H1 (cell line): ENCODE measurements around the gene IRAK3. TPM values are rescaled to one million over a fixed set of nuclear protein-coding genes. Genes with fewer than 3 reads are reported as not detected.

Source experiments
- CTCF ChIA-PET: fragments of 300-600 bp; sonication (Branson Sonifier 250); formaldehyde crosslinking; loops from one replicate; lab custom pipeline; 2021; ENCODE audit not compliant: partially characterized antibody; lab: Charles Lee
- POLR2A ChIA-PET: fragments of 300-600 bp; sonication (Branson Sonifier 250); formaldehyde crosslinking; loops from one replicate; lab custom pipeline; 2021; ENCODE audit warnings: inconsistent platforms; ENCODE audit not compliant: partially characterized antibody; lab: Charles Lee
- DNase-seq, 2 experiments: peaks; one replicate each; pipeline versions ENCODE4 v3.0.0 to v3.0.0-alpha.2; 2010 to 2022; ENCODE audit warnings: low spot score in 2 of 2, low read depth in 1 of 2, mixed read lengths in 1 of 2
- FAIRE-seq: peaks from 2 replicates; lab custom pipeline; 2011; peaks lifted over from hg19 to GRCh38; lab: Jason Lieb, UNC
- H2AFZ ChIP-seq: 2 replicates; pipeline ENCODE4 v1.8.1; 2012; ENCODE audit warnings: low read length, inconsistent platforms
- H2AK5ac ChIP-seq: 2 replicates; pipeline ENCODE4 v1.6.1; 2013; ENCODE audit warnings: low read depth, low read length
- H2BK120ac ChIP-seq: replicated peaks from 2 replicates; pipeline ENCODE3; 2013; ENCODE audit warnings: low read depth, low read length, inconsistent platforms
- H2BK12ac ChIP-seq: 2 replicates; pipeline ENCODE4 v1.6.1; 2013; ENCODE audit warnings: low read depth, low read length
- H2BK15ac ChIP-seq: 2 replicates; pipeline ENCODE4 v1.6.1; 2013; ENCODE audit warnings: low read length
- H2BK20ac ChIP-seq: 2 replicates; pipeline ENCODE4 v1.6.1; 2013; ENCODE audit warnings: low read length
- H2BK5ac ChIP-seq: 2 replicates; pipeline ENCODE4 v1.6.1; 2013; ENCODE audit warnings: low read depth, low read length
- H3K14ac ChIP-seq: 2 replicates; pipeline ENCODE4 v1.6.1; 2013; ENCODE audit warnings: inconsistent platforms; ENCODE audit not compliant: insufficient read length
- H3K18ac ChIP-seq: 2 replicates; pipeline ENCODE4 v1.6.1; 2013; ENCODE audit warnings: low read length; ENCODE audit errors: extremely low read depth
- H3K23ac ChIP-seq: 2 replicates; pipeline ENCODE4 v1.6.1; 2013; ENCODE audit warnings: inconsistent platforms; ENCODE audit not compliant: insufficient read length
- H3K23me2 ChIP-seq: 2 replicates; pipeline ENCODE4 v1.6.1; 2013; ENCODE audit warnings: low read depth, low read length
- H3K27ac ChIP-seq: 2 replicates; pipeline ENCODE4 v1.6.1; 2011; ENCODE audit warnings: low read depth, low read length, inconsistent platforms
- H3K27me3 ChIP-seq, 4 experiments: replicated peaks in 1 of 4; 1 replicate in 1 of 4; 2 replicates in 3 of 4; pipeline versions ENCODE4 v1.6.1 to v1.8.1; 2011 to 2013; ENCODE audit warnings: low read length in 3 of 4, mild to moderate bottlenecking in 3 of 4, inconsistent platforms in 2 of 4, mixed read lengths in 2 of 4, moderate library complexity in 1 of 4; ENCODE audit not compliant: control insufficient read depth in 3 of 4, insufficient read depth in 3 of 4; ENCODE audit errors: extremely low read depth in 1 of 4
- H3K36me3 ChIP-seq, 4 experiments: 2 replicates each; pipeline versions ENCODE4 v1.6.1 to v1.8.1; 2011 to 2013; ENCODE audit warnings: mild to moderate bottlenecking in 4 of 4, low read length in 3 of 4, moderate library complexity in 2 of 4, control low read depth in 1 of 4, inconsistent platforms in 1 of 4; ENCODE audit not compliant: insufficient read depth in 4 of 4, control insufficient read depth in 2 of 4
- H3K4ac ChIP-seq: replicated peaks from 2 replicates; pipeline ENCODE3; 2013; ENCODE audit warnings: low read length, low read depth, mixed read lengths, inconsistent platforms; ENCODE audit not compliant: insufficient read length
- H3K4me1 ChIP-seq, 4 experiments: replicated peaks in 1 of 4; 1 replicate in 1 of 4; 2 replicates in 3 of 4; pipeline versions ENCODE4 v1.6.1 to v1.8.1; 2011 to 2013; ENCODE audit warnings: low read length in 3 of 4, inconsistent platforms in 2 of 4, mixed read lengths in 1 of 4; ENCODE audit not compliant: insufficient read depth in 4 of 4, control insufficient read depth in 3 of 4
- H3K4me2 ChIP-seq, 2 experiments: 2 replicates each; pipeline versions ENCODE4 v1.6.1 to v1.8.1; 2011 to 2013; ENCODE audit warnings: low read depth in 2 of 2, low read length in 2 of 2, control low read depth in 1 of 2, inconsistent platforms in 1 of 2, mild to moderate bottlenecking in 1 of 2; ENCODE audit not compliant: insufficient read depth in 1 of 2
- H3K4me3 ChIP-seq, 4 experiments: fragments of 200-600, 300-600 bp in 1 of 4; sonication (generic), shearing (Covaris generic), sonication (Bioruptor Twin) in 1 of 4; 2 replicates each; pipeline versions ENCODE4 v1.5.1 to v1.8.1; 2011 to 2016; ENCODE audit warnings: low read length in 4 of 4, low read depth in 3 of 4, control low read depth in 2 of 4, inconsistent platforms in 2 of 4, mild to moderate bottlenecking in 2 of 4, mixed read lengths in 1 of 4, moderate library complexity in 1 of 4; ENCODE audit not compliant: insufficient read depth in 2 of 4; ENCODE audit errors: extremely low read depth in 1 of 4
- H3K56ac ChIP-seq: replicated peaks from 2 replicates; pipeline ENCODE3; 2013; ENCODE audit warnings: low read depth, mild to moderate bottlenecking, mixed read lengths, low read length, inconsistent platforms; ENCODE audit not compliant: insufficient read length
- H3K79me1 ChIP-seq: 2 replicates; pipeline ENCODE4 v1.6.1; 2013; ENCODE audit warnings: low read depth, low read length, control low read depth
- H3K79me2 ChIP-seq, 2 experiments: 2 replicates each; pipeline versions ENCODE4 v1.6.1 to v1.8.1; 2012 to 2013; ENCODE audit warnings: low read length in 2 of 2, mild to moderate bottlenecking in 2 of 2, inconsistent platforms in 1 of 2; ENCODE audit not compliant: insufficient read depth in 2 of 2, control insufficient read depth in 1 of 2
- H3K9ac ChIP-seq, 4 experiments: replicated peaks in 1 of 4; 1 replicate in 1 of 4; 2 replicates in 3 of 4; pipeline versions ENCODE4 v1.6.1 to v1.8.1; 2011 to 2013; ENCODE audit warnings: low read depth in 3 of 4, low read length in 3 of 4, control low read depth in 2 of 4, mild to moderate bottlenecking in 2 of 4, moderate library complexity in 2 of 4, inconsistent platforms in 1 of 4; ENCODE audit errors: extremely low read depth in 1 of 4
- H3K9me3 ChIP-seq, 2 experiments: 2 replicates each; pipeline versions ENCODE4 v1.6.1 to v1.8.1; 2012 to 2013; ENCODE audit warnings: mild to moderate bottlenecking in 2 of 2, moderate library complexity in 2 of 2, control low read depth in 1 of 2, inconsistent platforms in 1 of 2, low read depth in 1 of 2, low read length in 1 of 2, mixed read lengths in 1 of 2; ENCODE audit not compliant: insufficient read depth in 2 of 2
- H4K20me1 ChIP-seq, 2 experiments: replicated peaks in 1 of 2; 2 replicates each; pipeline versions ENCODE3 to v1.8.1; 2011 to 2013; ENCODE audit warnings: inconsistent platforms in 2 of 2, low read length in 2 of 2, mild to moderate bottlenecking in 1 of 2; ENCODE audit not compliant: insufficient read depth in 2 of 2, control insufficient read depth in 1 of 2
- H4K5ac ChIP-seq: 2 replicates; pipeline ENCODE4 v1.6.1; 2013; ENCODE audit warnings: low read length, low read depth, mixed read lengths, inconsistent platforms; ENCODE audit not compliant: insufficient read length
- H4K8ac ChIP-seq: 2 replicates; pipeline ENCODE4 v1.8.0; 2013; ENCODE audit warnings: mild to moderate bottlenecking, moderate library complexity, low read length, inconsistent platforms; ENCODE audit not compliant: insufficient read depth; ENCODE audit errors: extremely low read depth
- H4K91ac ChIP-seq: replicated peaks from 2 replicates; pipeline ENCODE3; 2013; ENCODE audit warnings: low read length, mixed read lengths, inconsistent platforms; ENCODE audit not compliant: insufficient read length
- SUZ12 ChIP-seq: fragments of 200-600 bp; sonication (generic); IDR thresholded peaks from 2 replicates; pipeline ENCODE4 v1.6.1; 2012; ENCODE audit warnings: mild to moderate bottlenecking, inconsistent platforms, low read length, moderate library complexity, mixed read lengths
- WGBS, 2 experiments: shearing (Covaris generic) in 1 of 2; methylation state at CpG; one replicate each; pipeline versions ENCODE4 v1.1.6 to v1.1.7; 2013 to 2015; ENCODE audit warnings: low lambda C conversion rate in 2 of 2, mixed read lengths in 2 of 2, inconsistent platforms in 1 of 2, low coverage in 1 of 2, missing lambda C conversion rate in 1 of 2; ENCODE audit not compliant: insufficient replicate concordance in 2 of 2, insufficient coverage in 1 of 2, insufficient read length in 1 of 2; ENCODE audit errors: extremely low coverage in 1 of 2, missing lambda C conversion rate in 1 of 2; 5-methylcytosine and 5-hydroxymethylcytosine counted together
- polyA plus RNA-seq, 7 experiments: library from polyadenylated mRNA; depleted of rRNA in 3 of 7; stranded (reverse) in 5 of 7; unstranded in 2 of 7; fragments of >200 nt in 5 of 7; fragments of 200-250 nt in 2 of 7; gene quantifications; 1 replicate in 5 of 7; 2 replicates in 1 of 7; 4 replicates in 1 of 7; pipeline versions ENCODE4 v1.2.1 to v1.2.3, GENCODE V29; 2011 to 2013; ENCODE audit warnings: missing spikeins in 2 of 7, mixed read lengths in 2 of 7
- total RNA-seq: library from RNA; stranded (reverse); fragmentation: NEBNext Ultra II Directional; extraction: Animal tissue kit (Norgen Biotek cat#: 25700); gene quantifications from 2 replicates; pipeline ENCODE4 v1.2.1, GENCODE V29; 2021

Gene IRAK3
- total and polyA plus RNA-seq, 2 of the 8 experiments (the other 6 are each of a cell fraction or from before 2014, with no cell fraction given): 0.51 to 2.2 TPM

GRCh38 chr12:66232263-66232662 lies 43.2 kb downstream of the IRAK3 start:
- Histone ChIP-seq H2BK12ac (no peak overlapping the region), H2AFZ (no peak overlapping the region), H4K91ac (no peak overlapping the region), H3K9me3 (no peaks in the 10 kb centered on the region), H2BK120ac (no peak overlapping the region), H3K9ac (no peak overlapping the region), H3K79me1 (no peaks in the 10 kb centered on the region), H3K27me3 (no peaks in the 10 kb centered on the region), H3K14ac (no peak overlapping the region), H2BK20ac (no peak overlapping the region), H3K4me2 (no peak overlapping the region), H3K36me3 (no peaks in the 10 kb centered on the region), H3K4ac (no peak overlapping the region), H3K18ac (no peak overlapping the region), H2AK5ac (no peak overlapping the region), H2BK5ac (no peak overlapping the region), H3K56ac (no peak overlapping the region), H4K8ac (no peak overlapping the region), H3K4me1 (peaks cover 0 to 4% (median 0%) of the 10 kb centered on the region in 4 experiments; a peak in 2 of 7 replicates), H2BK15ac (no peak overlapping the region), H3K27ac (no peak overlapping the region), H4K5ac (no peak overlapping the region), H4K20me1 (no peaks in the 10 kb centered on the region), H3K23ac (no peak overlapping the region), H3K4me3 (no peak overlapping the region), H3K79me2 (no peaks in the 10 kb centered on the region), H3K23me2 (0 out of 2 replicates have a peak, but pooled peaks cover 2% of the 10 kb centered on the region)
- DNase-seq: no peak
- WGBS, 2 experiments: 83% methylated on average over 3 of the region's 3 CpGs; no CpG with 5 or more reads in 1 of the 2 experiments
- CTCF ChIA-PET: interaction anchor here (0.6 to 1.5 kb wide), 4 partner anchors 10 to 63 kb away, joined by 3 to 4 read pairs (median 4); partner anchors contain the start of gene TMBIM4
- TF ChIP-seq SUZ12: no peak
- no peak for FAIRE-seq
- POLR2A ChIA-PET: no interaction called here
